Mucosa of descending colon (tissue), 3 donors: Measurements from ENCODE around the gene PAM. TPM values are rescaled to one million over a fixed set of nuclear protein-coding genes. Genes with fewer than 3 reads are reported as not detected.
"Not testable (repeated sequence)": the region's sequence is repeated elsewhere in the genome, so short reads cannot be mapped to it uniquely, and the experiment has no call there.

Experiments used
- ATAC-seq: fragments of 200-7000 bp; cut with Tn5 transposase; one replicate; pipeline ENCODE4 v1.9.1; 2020; ENCODE audit warnings: mild to moderate bottlenecking, moderate library complexity
- DNase-seq, 3 donors: peaks; one replicate each; pipeline ENCODE4 v3.0.0-alpha.2; 2020
- H3K36me3 ChIP-seq: fragments of 200-600 bp; one replicate; pipeline ENCODE4 v1.8.0; 2021; ENCODE audit warnings: low read depth, mild to moderate bottlenecking
- H3K4me1 ChIP-seq: fragments of 200-600 bp; one replicate; pipeline ENCODE4 v1.8.0; 2021; ENCODE audit warnings: low read depth, mild to moderate bottlenecking
- H3K4me3 ChIP-seq: fragments of 200-600 bp; one replicate; pipeline ENCODE4 v1.8.0; 2021; ENCODE audit warnings: mild to moderate bottlenecking
- H3K9me3 ChIP-seq: fragments of 200-600 bp; one replicate; pipeline ENCODE4 v1.8.0; 2021; ENCODE audit warnings: mild to moderate bottlenecking
- intact Hi-C, 2 donors: fragments of 100-400 bp; cut with DNase I in 1 of 2; cut with micrococcal nuclease in 1 of 2; formaldehyde crosslinking; loops; one replicate each; pipeline versions ENCODE4 v1.11.0 to v1.11.1; 2022; cut with DNase I, micrococcal nuclease
- total RNA-seq, 3 donors: library from RNA; stranded (reverse); fragmentation: NEBNext Ultra II Directional in 2 of 3; extraction: Animal tissue kit (Norgen Biotek cat#: 25700) in 2 of 3; gene quantifications; one replicate each; pipeline versions ENCODE4 v1.2.1 to v1.2.4, GENCODE V29; 2021 to 2023
- TF ChIP-seq, protein P1 (sequence below): fragments of 200-600 bp; IDR thresholded peaks from one replicate; pipeline ENCODE4 v1.8.0; 2022; ENCODE audit warnings: antibody characterized with exemption, mild to moderate bottlenecking
- donor health status: DM: no; HTN: no; CAD: no; lungs with moderate emphysema.
- donor health status: DM: no; HTN: no; CAD: no.
- donor health status: DM: no; HTN: yes; CAD: no.

The PAM gene
- total RNA-seq, 3 donors from 2014 or later: 59.7 to 164 (median 64.4) TPM

DNA sequence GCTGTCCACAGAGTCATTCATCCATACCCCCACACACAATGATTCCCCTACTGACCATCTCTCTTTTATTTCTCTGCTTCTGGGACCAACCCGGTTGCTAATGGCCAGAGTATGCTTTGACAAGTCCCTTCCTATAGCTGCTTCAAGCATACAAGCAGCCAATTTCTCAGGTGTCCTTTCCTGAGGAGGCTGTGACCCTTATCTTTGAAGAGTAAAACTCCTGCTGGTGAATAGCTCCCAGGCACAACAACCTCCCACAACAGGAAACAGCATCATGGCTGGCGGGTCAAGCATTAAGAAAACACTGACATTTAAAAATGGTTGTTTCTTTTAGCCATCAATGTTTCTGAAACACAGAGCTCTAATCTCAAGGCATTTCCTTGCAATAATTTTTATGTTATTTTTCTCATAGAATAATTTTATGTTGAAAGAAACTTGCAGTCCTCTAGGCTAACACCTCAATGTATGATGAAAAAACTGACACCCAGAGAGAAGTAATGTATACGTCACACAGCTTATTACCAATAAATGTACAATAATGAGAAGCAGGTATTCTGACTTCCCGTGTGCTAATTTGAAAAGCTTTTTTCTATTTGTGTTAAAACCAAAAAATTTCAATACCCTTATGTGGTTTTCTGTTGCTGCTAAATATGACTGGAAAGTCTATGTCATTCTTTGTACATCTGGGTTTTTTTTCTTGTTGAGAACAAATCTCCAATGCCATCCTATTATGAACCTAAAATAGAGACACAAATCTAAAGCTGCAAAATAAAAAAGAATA is 7.5 kb upstream of the PAM start:
- no peaks in the 10 kb centered on the region for H3K4me1 ChIP-seq

DNA sequence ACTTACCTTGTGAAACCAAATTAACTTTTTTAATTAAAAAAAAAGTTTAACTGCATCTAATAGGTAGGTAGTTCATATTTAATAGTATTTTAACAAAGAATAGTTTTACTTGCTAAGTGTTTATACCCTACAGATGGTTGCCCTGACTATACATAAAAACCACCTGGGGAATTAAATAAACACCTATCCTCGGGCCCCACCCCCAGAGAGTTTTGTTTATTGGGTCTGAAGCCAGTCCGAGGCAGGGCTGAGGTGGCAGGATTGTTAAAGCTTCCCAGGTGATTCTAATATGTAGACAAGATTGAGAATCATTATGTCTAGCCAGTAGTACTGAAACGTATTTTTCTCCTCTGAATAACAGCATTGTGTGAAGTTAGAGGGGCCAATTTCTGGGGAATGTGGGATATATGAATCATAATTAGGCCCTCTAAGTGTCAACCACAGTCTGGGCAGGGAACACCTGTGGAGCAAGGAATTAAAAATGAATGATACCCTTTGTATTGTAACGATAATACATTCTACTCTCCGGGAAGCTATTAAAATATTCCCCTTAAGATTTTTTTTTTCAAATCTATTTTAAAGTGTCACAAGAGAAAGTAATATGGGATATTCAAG is 5.6 kb upstream of the PAM start:
- no peak overlapping the region for H3K4me3 ChIP-seq
- H3K36me3 ChIP-seq: no peaks in the 10 kb centered on the region
- DNase-seq: no peak
- ATAC-seq: no peak
- H3K4me1 ChIP-seq: peaks cover 5% of the 10 kb centered on the region
- intact Hi-C loops: no loop called here
- TF ChIP-seq, protein P1, sequence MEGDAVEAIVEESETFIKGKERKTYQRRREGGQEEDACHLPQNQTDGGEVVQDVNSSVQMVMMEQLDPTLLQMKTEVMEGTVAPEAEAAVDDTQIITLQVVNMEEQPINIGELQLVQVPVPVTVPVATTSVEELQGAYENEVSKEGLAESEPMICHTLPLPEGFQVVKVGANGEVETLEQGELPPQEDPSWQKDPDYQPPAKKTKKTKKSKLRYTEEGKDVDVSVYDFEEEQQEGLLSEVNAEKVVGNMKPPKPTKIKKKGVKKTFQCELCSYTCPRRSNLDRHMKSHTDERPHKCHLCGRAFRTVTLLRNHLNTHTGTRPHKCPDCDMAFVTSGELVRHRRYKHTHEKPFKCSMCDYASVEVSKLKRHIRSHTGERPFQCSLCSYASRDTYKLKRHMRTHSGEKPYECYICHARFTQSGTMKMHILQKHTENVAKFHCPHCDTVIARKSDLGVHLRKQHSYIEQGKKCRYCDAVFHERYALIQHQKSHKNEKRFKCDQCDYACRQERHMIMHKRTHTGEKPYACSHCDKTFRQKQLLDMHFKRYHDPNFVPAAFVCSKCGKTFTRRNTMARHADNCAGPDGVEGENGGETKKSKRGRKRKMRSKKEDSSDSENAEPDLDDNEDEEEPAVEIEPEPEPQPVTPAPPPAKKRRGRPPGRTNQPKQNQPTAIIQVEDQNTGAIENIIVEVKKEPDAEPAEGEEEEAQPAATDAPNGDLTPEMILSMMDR: no peak
- H3K9me3 ChIP-seq: no peaks in the 10 kb centered on the region

More for the DNA sequence above, 7.5 kb upstream of the PAM start:
- H3K9me3 ChIP-seq: no peaks in the 10 kb centered on the region
- TF ChIP-seq, protein P1: no peak
- intact Hi-C loops: no loop called here
- ATAC-seq (no peak), DNase-seq (no peak)
- no peak overlapping the region for H3K4me3 ChIP-seq
- H3K36me3 ChIP-seq: no peaks in the 10 kb centered on the region

DNA sequence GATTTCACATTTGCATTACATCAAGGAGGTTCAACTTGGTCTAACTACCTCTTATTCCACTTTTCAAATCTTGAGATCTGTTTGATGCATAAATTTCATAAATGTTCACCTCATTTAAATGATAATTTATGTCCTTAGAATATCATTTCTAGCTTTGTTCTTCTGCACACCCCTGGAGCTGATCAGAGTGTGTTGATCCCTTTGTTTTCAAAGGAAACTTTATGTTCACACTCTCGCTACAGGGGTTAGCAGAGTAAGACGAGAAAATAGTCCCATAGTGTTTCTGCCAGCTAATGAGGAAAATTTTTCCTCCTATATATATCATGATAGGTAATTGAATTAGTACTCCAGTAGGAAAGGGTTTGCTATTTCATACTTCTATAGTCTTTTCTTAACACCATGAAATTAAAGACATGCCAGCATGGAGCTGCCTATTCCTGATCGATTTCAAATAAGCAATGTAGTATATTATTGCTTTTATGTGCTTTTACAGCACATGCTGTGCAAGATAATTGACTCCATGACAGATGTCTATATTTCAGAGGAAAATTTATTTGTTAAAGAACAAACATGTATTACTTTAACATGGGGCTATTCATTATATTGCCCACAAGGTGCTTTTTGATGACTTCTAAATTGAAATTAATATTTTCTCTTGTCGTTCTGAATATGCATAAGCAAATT is 4.8 kb upstream of the PAM start:
- intact Hi-C loops: no loop called here
- TF ChIP-seq, protein P1: no peak
- H3K36me3 ChIP-seq: no peaks in the 10 kb centered on the region
- no peaks in the 10 kb centered on the region for H3K9me3 ChIP-seq
- H3K4me3 ChIP-seq: no peak overlapping the region
- DNase-seq (no peak), ATAC-seq (no peak)
- H3K4me1 ChIP-seq: peaks cover 9% of the 10 kb centered on the region

DNA sequence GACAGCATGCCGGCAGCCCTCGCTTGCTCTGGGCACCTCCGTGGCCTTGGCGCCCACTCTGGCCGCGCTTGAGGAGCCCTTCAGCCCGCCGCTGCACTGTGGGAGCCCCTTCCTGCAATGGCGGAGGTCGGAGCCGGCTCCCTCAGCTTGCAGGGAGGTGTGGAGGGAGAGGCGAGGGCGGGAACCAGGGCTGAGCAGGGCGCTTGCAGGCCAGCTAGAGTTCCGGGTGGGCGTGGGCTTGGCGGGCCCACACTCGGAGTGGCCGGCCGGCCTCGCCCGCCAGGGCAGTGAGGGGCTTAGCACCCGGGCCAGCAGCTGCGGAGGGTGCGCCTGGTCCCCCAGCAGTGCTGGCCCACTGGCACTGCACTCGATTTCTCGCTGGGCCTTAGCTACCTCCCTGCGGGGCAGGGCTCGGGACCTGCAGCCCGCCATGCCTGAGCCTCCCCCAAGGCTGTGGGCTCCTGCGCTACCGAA is 3.2 kb upstream of the PAM start:
- intact Hi-C loops, H3K4me1 ChIP-seq, ATAC-seq, H3K9me3 ChIP-seq, H3K36me3 ChIP-seq, H3K4me3 ChIP-seq: not testable (repeated sequence)
- peak in 1 of 3 donors; percentile 48 for DNase-seq

DNA sequence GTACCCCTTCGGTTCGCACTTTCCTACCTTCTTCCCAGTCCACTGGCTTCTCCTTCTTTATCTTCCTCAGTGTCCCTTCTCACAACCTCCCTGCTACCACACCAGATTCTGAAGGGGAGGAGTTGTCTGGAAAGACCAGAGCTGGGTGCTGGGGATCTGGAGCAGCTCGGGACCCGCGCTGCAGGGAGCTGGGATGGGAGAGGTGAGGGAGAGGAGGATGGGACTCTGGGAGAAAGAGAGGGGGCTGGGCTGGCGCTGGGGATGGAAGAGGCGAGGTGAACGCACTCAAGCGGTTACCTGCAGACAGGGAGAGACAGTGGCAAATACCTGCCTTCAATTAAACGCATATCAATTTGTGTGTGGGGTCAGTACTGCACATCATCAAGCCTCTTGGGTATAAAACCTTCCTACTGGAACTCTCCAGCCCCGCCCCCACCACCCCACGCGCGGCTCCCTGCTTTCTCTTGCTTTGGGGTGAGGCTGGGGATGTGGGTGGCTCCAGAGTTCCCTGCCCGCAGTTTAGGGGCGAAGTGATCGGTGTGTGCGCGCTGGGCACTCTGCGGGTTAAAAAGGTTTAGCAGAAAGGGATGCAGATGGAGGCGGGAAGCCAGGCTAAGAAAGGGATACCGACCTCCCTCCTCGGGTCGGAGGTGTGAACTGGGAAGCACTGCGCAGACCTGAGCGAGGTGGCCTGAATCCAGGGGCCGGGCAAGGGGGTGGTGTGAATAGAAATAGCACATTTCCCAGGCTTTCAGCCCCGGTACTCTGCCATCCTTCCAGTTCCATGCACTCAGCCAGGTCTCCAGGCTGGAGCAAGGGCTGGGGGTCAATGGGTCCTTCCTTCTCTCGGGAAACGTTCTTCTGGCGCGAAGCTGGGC is 977 bp upstream of the PAM start:
- H3K9me3 ChIP-seq: no peaks in the 10 kb centered on the region
- H3K36me3 ChIP-seq: no peaks in the 10 kb centered on the region
- H3K4me1 ChIP-seq: peaks cover 9% of the 10 kb centered on the region
- peak in 1 of 3 donors; percentile 37 for DNase-seq
- H3K4me3 ChIP-seq: peak overlapping the region; percentile 48
- intact Hi-C loops: no loop called here
- peak; percentile 12 for ATAC-seq
- TF ChIP-seq, protein P1: no peak
